ENCODE data around the gene CYP2J2. TPM values are rescaled to one million over a fixed set of nuclear protein-coding genes. Genes with fewer than 3 reads are reported as not detected.

Gene CYP2J2
- total RNA-seq, 2 donors from 2014 or later: 0.29 to 0.37 TPM

DNA sequence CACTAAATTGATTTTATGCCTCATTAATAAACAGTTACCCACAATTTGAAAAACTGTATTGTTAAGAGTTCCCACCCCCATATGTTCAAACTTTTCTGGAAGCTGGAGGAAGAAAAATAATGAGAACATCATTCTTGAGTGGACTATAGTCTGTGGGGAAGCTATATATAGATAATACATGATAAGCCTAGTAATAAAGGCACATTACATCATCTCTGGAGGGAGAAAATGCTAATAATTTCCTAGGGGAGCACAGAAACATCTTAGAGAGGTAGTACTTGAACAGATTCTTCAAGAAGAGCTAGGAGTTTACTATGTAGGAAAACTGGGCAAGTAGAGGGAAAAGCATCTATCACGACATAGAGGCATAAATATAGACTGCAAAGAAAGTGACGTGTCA, 19.6 kb downstream of the CYP2J2 start:
- Histone ChIP-seq H3K4me1 (ENCODE audit: control insufficient read depth, insufficient read depth, low read length) (no peaks in the 10 kb centered on the region), H3K36me3 (ENCODE audit: control insufficient read depth, insufficient read depth, low read length) (no peaks in the 10 kb centered on the region), H3K4me3 (ENCODE audit: low read length) (no peak overlapping the region), H3K27ac (ENCODE audit: low read depth, low read length) (no peak overlapping the region), H3K9ac (ENCODE audit: extremely low read depth, low read length, poor library complexity, severe bottlenecking) (no peak overlapping the region), H3K9me3 (ENCODE audit: control insufficient read depth, low read length) (no peaks in the 10 kb centered on the region), H3K27me3 (ENCODE audit: control insufficient read depth, insufficient read depth, low read length, poor library complexity, severe bottlenecking) (no peaks in the 10 kb centered on the region)
- Mint-ChIP-seq H3K4me1 (peaks cover under 1% of the 10 kb centered on the region), H3K4me3 (no peak overlapping the region), H3K27ac (no peak overlapping the region), H3K9me3 (no peaks in the 10 kb centered on the region), H3K36me3 (ENCODE audit: low read depth) (no peaks in the 10 kb centered on the region), H3K27me3 (ENCODE audit: insufficient read depth) (no peaks in the 10 kb centered on the region)
- 90 to 100% methylated on average over 2 of the region's 2 CpGs for WGBS, 2 experiments (ENCODE audit: insufficient coverage in 1 of 2, insufficient read length in 1 of 2)
- DNase-seq: no peak
- TF ChIP-seq, protein P1, sequence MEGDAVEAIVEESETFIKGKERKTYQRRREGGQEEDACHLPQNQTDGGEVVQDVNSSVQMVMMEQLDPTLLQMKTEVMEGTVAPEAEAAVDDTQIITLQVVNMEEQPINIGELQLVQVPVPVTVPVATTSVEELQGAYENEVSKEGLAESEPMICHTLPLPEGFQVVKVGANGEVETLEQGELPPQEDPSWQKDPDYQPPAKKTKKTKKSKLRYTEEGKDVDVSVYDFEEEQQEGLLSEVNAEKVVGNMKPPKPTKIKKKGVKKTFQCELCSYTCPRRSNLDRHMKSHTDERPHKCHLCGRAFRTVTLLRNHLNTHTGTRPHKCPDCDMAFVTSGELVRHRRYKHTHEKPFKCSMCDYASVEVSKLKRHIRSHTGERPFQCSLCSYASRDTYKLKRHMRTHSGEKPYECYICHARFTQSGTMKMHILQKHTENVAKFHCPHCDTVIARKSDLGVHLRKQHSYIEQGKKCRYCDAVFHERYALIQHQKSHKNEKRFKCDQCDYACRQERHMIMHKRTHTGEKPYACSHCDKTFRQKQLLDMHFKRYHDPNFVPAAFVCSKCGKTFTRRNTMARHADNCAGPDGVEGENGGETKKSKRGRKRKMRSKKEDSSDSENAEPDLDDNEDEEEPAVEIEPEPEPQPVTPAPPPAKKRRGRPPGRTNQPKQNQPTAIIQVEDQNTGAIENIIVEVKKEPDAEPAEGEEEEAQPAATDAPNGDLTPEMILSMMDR (conservative IDR thresholded peaks at IDR 0.05): no peak

DNA sequence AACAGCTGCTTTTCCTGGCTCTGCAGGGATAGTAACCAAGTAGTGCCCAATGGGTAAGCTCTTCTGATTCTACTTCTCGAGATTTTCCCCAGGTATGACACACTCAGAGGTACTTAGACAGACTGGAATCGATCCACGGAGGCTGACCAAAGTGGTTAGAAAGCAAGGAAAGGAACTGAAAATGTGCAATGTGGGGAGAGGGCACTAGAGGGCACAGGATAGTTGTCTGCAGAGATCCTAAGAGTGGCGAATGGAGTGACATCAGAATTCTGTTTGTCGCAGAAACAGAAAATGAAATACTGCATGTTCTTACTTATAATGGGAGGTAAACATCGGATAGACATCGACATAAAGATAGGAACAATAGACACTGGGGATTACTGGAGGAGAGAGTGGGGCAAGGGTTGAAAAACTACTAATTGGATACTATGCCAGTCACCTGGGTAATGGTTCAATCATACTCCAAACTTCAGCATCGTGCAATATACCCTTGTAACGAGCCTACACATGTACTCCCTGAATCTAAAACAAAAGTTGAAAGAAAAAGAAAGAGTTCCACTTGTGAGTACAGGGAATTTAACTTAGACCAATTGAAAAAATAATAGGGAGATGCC, 23.3 kb downstream of the CYP2J2 start:
- no peaks in the 10 kb centered on the region for H3K9me3 Mint-ChIP-seq
- Histone ChIP-seq H3K36me3 (ENCODE audit: control insufficient read depth, insufficient read depth, low read length) (no peaks in the 10 kb centered on the region), H3K9ac (ENCODE audit: extremely low read depth, low read length, poor library complexity, severe bottlenecking) (no peak overlapping the region), H3K4me1 (ENCODE audit: control insufficient read depth, insufficient read depth, low read length) (no peaks in the 10 kb centered on the region), H3K27me3 (ENCODE audit: control insufficient read depth, insufficient read depth, low read length, poor library complexity, severe bottlenecking) (no peaks in the 10 kb centered on the region), H3K9me3 (ENCODE audit: control insufficient read depth, low read length) (no peaks in the 10 kb centered on the region), H3K27ac (ENCODE audit: low read depth, low read length) (no peak overlapping the region), H3K4me3 (ENCODE audit: low read length) (no peak overlapping the region)
- no peak overlapping the region for H3K27ac Mint-ChIP-seq
- peaks cover 4% of the 10 kb centered on the region for H3K4me1 Mint-ChIP-seq
- H3K36me3 Mint-ChIP-seq (ENCODE audit: low read depth): no peaks in the 10 kb centered on the region
- no peak overlapping the region for H3K4me3 Mint-ChIP-seq
- no peaks in the 10 kb centered on the region for H3K27me3 Mint-ChIP-seq (ENCODE audit: insufficient read depth)
- TF ChIP-seq, protein P1 (conservative IDR thresholded peaks at IDR 0.05): peak; percentile 74
- 64 to 65% methylated on average over 7 to 9 of the region's 9 CpGs for WGBS, 2 experiments (ENCODE audit: insufficient coverage in 1 of 2, insufficient read length in 1 of 2)
- DNase-seq: peak; percentile 77

DNA sequence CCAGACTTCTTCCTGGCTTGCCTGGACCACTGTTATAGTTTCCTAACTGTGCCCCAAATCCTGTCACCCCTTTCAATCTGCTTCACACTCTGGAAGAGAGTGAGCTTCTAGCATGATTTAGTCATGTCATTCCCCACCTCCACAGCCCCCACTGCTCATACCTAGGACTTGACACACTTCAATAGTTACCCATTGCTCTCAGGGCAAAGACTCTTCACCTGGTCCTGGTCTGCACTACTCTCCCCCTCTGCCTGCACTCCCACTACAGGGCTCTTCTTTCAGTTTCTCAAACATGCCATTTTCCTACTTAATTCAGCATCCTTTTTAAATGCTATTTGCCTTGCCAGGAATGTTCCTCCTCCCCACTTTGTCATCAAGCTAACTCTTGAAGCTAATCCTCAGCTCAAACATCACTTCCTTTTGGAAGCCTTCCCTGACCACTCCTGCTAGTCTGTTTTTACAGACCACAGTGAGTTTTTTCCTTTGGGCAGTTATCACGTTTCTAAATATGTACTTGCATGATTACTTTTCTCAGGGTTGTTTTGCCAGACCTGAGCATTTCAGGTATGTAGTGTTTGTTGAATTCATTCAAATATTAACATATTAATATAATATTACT, 24.7 kb downstream of the CYP2J2 start:
- Mint-ChIP-seq H3K36me3 (ENCODE audit: low read depth) (no peaks in the 10 kb centered on the region), H3K4me3 (no peak overlapping the region), H3K9me3 (no peaks in the 10 kb centered on the region), H3K27ac (no peak overlapping the region), H3K4me1 (peaks cover 4% of the 10 kb centered on the region), H3K27me3 (ENCODE audit: insufficient read depth) (no peaks in the 10 kb centered on the region)
- no peaks in the 10 kb centered on the region for H3K36me3 ChIP-seq (ENCODE audit: control insufficient read depth, insufficient read depth, low read length)
- H3K27ac ChIP-seq (ENCODE audit: low read depth, low read length): no peak overlapping the region
- H3K9ac ChIP-seq (ENCODE audit: extremely low read depth, low read length, poor library complexity, severe bottlenecking): no peak overlapping the region
- H3K27me3 ChIP-seq (ENCODE audit: control insufficient read depth, insufficient read depth, low read length, poor library complexity, severe bottlenecking): no peaks in the 10 kb centered on the region
- TF ChIP-seq, protein P1 (conservative IDR thresholded peaks at IDR 0.05): no peak
- no peaks in the 10 kb centered on the region for H3K4me1 ChIP-seq (ENCODE audit: control insufficient read depth, insufficient read depth, low read length)
- no peaks in the 10 kb centered on the region for H3K9me3 ChIP-seq (ENCODE audit: control insufficient read depth, low read length)
- WGBS, 2 experiments (ENCODE audit: insufficient coverage in 1 of 2, insufficient read length in 1 of 2): 80% methylated on average over 1 of the region's 1 CpG; no CpG with 5 or more reads in 1 of the 2 experiments
- H3K4me3 ChIP-seq (ENCODE audit: low read length): no peak overlapping the region
- no peak for DNase-seq
